Neural cell (in vitro differentiated cells): ENCODE results near the gene GSX2. TPM values are rescaled to one million over a fixed set of nuclear protein-coding genes. Genes with fewer than 3 reads are reported as not detected.
A peak's percentile ranks its signal among the peaks of the same experiment; 100 is the strongest.

Experiments
- H2AFZ ChIP-seq: fragments of 200-600, 300-800 bp; sonication (generic), shearing (Covaris generic); 2 replicates; pipeline ENCODE4 v1.6.0; 2014; ENCODE audit warnings: low read depth, mild to moderate bottlenecking, antibody characterized with exemption, low read length, moderate library complexity
- H3F3A ChIP-seq: fragments of 200-600 bp; shearing (Covaris generic); 2 replicates; pipeline ENCODE4 v1.6.1; 2016; ENCODE audit warnings: mild to moderate bottlenecking, moderate library complexity, mixed read lengths, antibody characterized with exemption, low read length; ENCODE audit not compliant: insufficient read depth, poor library complexity, severe bottlenecking
- H3K27ac ChIP-seq: fragments of 200-600, 300-800 bp; sonication (generic), shearing (Covaris generic); 2 replicates; pipeline ENCODE4 v1.5.1; 2014; ENCODE audit warnings: mild to moderate bottlenecking, low read length, moderate library complexity
- H3K27me3 ChIP-seq: fragments of 300-800, 200-600 bp; sonication (generic), shearing (Covaris generic); 2 replicates; pipeline ENCODE4 v1.6.0; 2014; ENCODE audit warnings: mild to moderate bottlenecking, low read depth, low read length, moderate library complexity; ENCODE audit not compliant: insufficient read depth
- H3K36me3 ChIP-seq: fragments of 300-800, 200-600 bp; sonication (generic), shearing (Covaris generic); 2 replicates; pipeline ENCODE4 v1.5.1; 2014; ENCODE audit warnings: mild to moderate bottlenecking, antibody characterized with exemption, low read length, moderate library complexity; ENCODE audit not compliant: insufficient read depth
- H3K4me2 ChIP-seq: fragments of 300-800, 200-600 bp; sonication (generic), shearing (Covaris generic); 2 replicates; pipeline ENCODE4 v1.6.0; 2014; ENCODE audit warnings: mild to moderate bottlenecking, low read length
- H3K4me3 ChIP-seq: fragments of 300-800, 200-600 bp; sonication (generic), shearing (Covaris generic); 2 replicates; pipeline ENCODE4 v1.5.1; 2014; ENCODE audit warnings: mild to moderate bottlenecking, low read length, moderate library complexity
- H3K79me2 ChIP-seq: fragments of 200-600 bp; shearing (Covaris generic); replicated peaks from 2 replicates; pipeline ENCODE4 v1.6.0; 2014; ENCODE audit warnings: mild to moderate bottlenecking, low read length, moderate library complexity; ENCODE audit not compliant: insufficient read depth
- H3K9ac ChIP-seq: fragments of 300-800, 200-600 bp; sonication (generic), shearing (Covaris generic); 2 replicates; pipeline ENCODE4 v1.6.1; 2016; ENCODE audit warnings: mild to moderate bottlenecking, low read length, mixed read lengths
- H3K9me2 ChIP-seq: fragments of 200-600 bp; shearing (Covaris generic); 2 replicates; pipeline ENCODE4 v1.6.1; 2016; ENCODE audit warnings: mild to moderate bottlenecking, low read length, mixed read lengths; ENCODE audit not compliant: insufficient read depth
- H3K9me3 ChIP-seq: fragments of 200-600, 300-800 bp; sonication (generic), shearing (Covaris generic); 2 replicates; pipeline ENCODE4 v1.6.1; 2016; ENCODE audit warnings: mild to moderate bottlenecking, mixed run types, low read length, moderate library complexity, mixed read lengths
- H4K20me1 ChIP-seq: fragments of 200-600 bp; shearing (Covaris generic); 2 replicates; pipeline ENCODE4 v1.6.1; 2016; ENCODE audit warnings: mild to moderate bottlenecking, mixed run types; ENCODE audit not compliant: insufficient read depth
- CTCF ChIP-seq: fragments of 450-650 bp; IDR thresholded peaks from 2 replicates; pipeline ENCODE4 v1.5.1; 2014; ENCODE audit warnings: antibody characterized with exemption, mild to moderate bottlenecking, moderate library complexity; ENCODE audit not compliant: poor library complexity, severe bottlenecking
- EP300 ChIP-seq: fragments of 450-650 bp; conservative IDR thresholded peaks from 2 replicates; pipeline ENCODE4 v1.6.1; 2014; ENCODE audit warnings: antibody characterized with exemption, mild to moderate bottlenecking, moderate library complexity; ENCODE audit not compliant: poor library complexity, severe bottlenecking
- EZH2 ChIP-seq: fragments of 200-600, 300-800 bp; shearing (Covaris generic), sonication (generic); IDR thresholded peaks from 2 replicates; pipeline ENCODE4 v1.6.1; 2014; ENCODE audit warnings: antibody characterized with exemption, low read length, borderline replicate concordance, mild to moderate bottlenecking; ENCODE audit not compliant: insufficient read depth, poor library complexity, severe bottlenecking
- MXI1 ChIP-seq: fragments of 450-650 bp; conservative IDR thresholded peaks from 2 replicates; pipeline ENCODE4 v1.6.1; 2014; ENCODE audit warnings: antibody characterized with exemption, mild to moderate bottlenecking; ENCODE audit not compliant: poor library complexity, severe bottlenecking
- POLR2AphosphoS5 ChIP-seq: IDR thresholded peaks from 2 replicates; pipeline ENCODE4 v1.6.1; 2012
- RAD21 ChIP-seq: fragments of 450-650 bp; conservative IDR thresholded peaks from 2 replicates; pipeline ENCODE4 v1.6.1; 2014; ENCODE audit warnings: antibody characterized with exemption, mild to moderate bottlenecking, moderate library complexity
- REST ChIP-seq: IDR thresholded peaks from 2 replicates; pipeline ENCODE4 v1.6.1; 2012; ENCODE audit warnings: borderline replicate concordance
- SMC3 ChIP-seq: fragments of 450-650 bp; conservative IDR thresholded peaks from 2 replicates; pipeline ENCODE4 v1.6.1; 2014; ENCODE audit warnings: antibody characterized with exemption, mild to moderate bottlenecking, moderate library complexity; ENCODE audit not compliant: poor library complexity
- TAF1 ChIP-seq: IDR thresholded peaks from 2 replicates; pipeline ENCODE4 v1.6.1; 2012; ENCODE audit warnings: low read depth
- polyA plus RNA-seq: library from polyadenylated mRNA; depleted of rRNA; stranded (reverse); fragments of >200 nt; gene quantifications from 2 replicates; pipeline ENCODE4 v1.2.3, GENCODE V29; 2014

GSX2 gene
- polyA plus RNA-seq, 1 donor from 2014 or later = 0.87 TPM

- Histone ChIP-seq H3K9ac (no peak overlapping the region), H3K9me3 (no peaks in the 10 kb centered on the region), H4K20me1 (no peaks in the 10 kb centered on the region), H3K4me2 (peak overlapping the region; percentile 44), H3K79me2 (peaks cover 88% of the 10 kb centered on the region), H3K4me3 (peak overlapping the region; percentile 95), H3K27me3 (no peaks in the 10 kb centered on the region), H3K36me3 (no peaks in the 10 kb centered on the region), H3F3A (no peaks in the 10 kb centered on the region), H3K9me2 (no peaks in the 10 kb centered on the region), H3K27ac (no peak overlapping the region), H2AFZ (no peak overlapping the region)
- TF ChIP-seq POLR2AphosphoS5 (no peak), TAF1 (no peak), EP300 (no peak), RAD21 (no peak), CTCF (no peak), SMC3 (no peak), MXI1 (no peak)
Observed at GRCh38 chr4:54060116-54060515, 39.8 kb upstream of the GSX2 start.

GRCh38 chr4:54061067-54061466, 38.9 kb upstream of the GSX2 start:
- Histone ChIP-seq H3K9me2 (no peaks in the 10 kb centered on the region), H3K9ac (no peak overlapping the region), H3K27me3 (no peaks in the 10 kb centered on the region), H3K27ac (no peak overlapping the region), H3K4me2 (peak overlapping the region; percentile 44), H3K36me3 (no peaks in the 10 kb centered on the region), H3K9me3 (no peaks in the 10 kb centered on the region), H4K20me1 (no peaks in the 10 kb centered on the region), H3K4me3 (peak overlapping the region; percentile 95), H3K79me2 (peaks cover 78% of the 10 kb centered on the region), H3F3A (no peaks in the 10 kb centered on the region), H2AFZ (no peak overlapping the region)
- TF ChIP-seq SMC3 (no peak), TAF1 (no peak), CTCF (no peak), POLR2AphosphoS5 (no peak), REST (no peak), MXI1 (no peak), EP300 (no peak), RAD21 (no peak), EZH2 (no peak)
